ENCODE data around the gene ID2. TPM values are rescaled to one million over a fixed set of nuclear protein-coding genes. Genes with fewer than 3 reads are reported as not detected.

Gene ID2
- total RNA-seq, 1 donor from 2014 or later = 13.6 TPM

- Mint-ChIP-seq H3K27ac (ENCODE audit: unreplicated experiment) (peak overlapping the region; percentile 22), H3K4me1 (ENCODE audit: low read depth, unreplicated experiment) (peaks cover 15% of the 10 kb centered on the region), H3K9me3 (ENCODE audit: unreplicated experiment) (peaks cover 7% of the 10 kb centered on the region), H3K27me3 (ENCODE audit: low read depth, unreplicated experiment) (peaks cover 20% of the 10 kb centered on the region), H3K36me3 (ENCODE audit: low read depth, unreplicated experiment) (peaks cover 1% of the 10 kb centered on the region), H3K4me3 (ENCODE audit: unreplicated experiment) (peak overlapping the region; percentile 75)
- TF ChIP-seq EZH2 (IDR thresholded peaks at IDR 0.05; ENCODE audit: insufficient read depth, low read length) (no peak), CTCF (IDR thresholded peaks at IDR 0.05; ENCODE audit: insufficient read depth, low read depth, low read length) (no peak)
- Histone ChIP-seq H3K4me3 (ENCODE audit: insufficient read depth, low read depth, low read length) (peak overlapping the region; percentile 59), H3K9ac (ENCODE audit: low read length) (peak overlapping the region; percentile 93), H3K79me2 (ENCODE audit: insufficient read depth, low read length) (peaks cover 22% of the 10 kb centered on the region), H3K27me3 (ENCODE audit: insufficient read depth, low read length) (no peaks in the 10 kb centered on the region), H3K9me3 (ENCODE audit: insufficient read depth, low read depth, low read length) (peaks cover 3% of the 10 kb centered on the region), H2AFZ (ENCODE audit: low read depth, low read length) (peak overlapping the region; percentile 32), H4K20me1 (ENCODE audit: insufficient read depth, low read length) (peaks cover 20% of the 10 kb centered on the region), H3K27ac (ENCODE audit: low read depth, low read length) (peak overlapping the region; percentile 93), H3K4me2 (ENCODE audit: low read length) (peak overlapping the region; percentile 88), H3K36me3 (ENCODE audit: insufficient read depth, low read length) (no peaks in the 10 kb centered on the region), H3K4me1 (ENCODE audit: insufficient read depth, low read length) (peaks cover 40% of the 10 kb centered on the region)
- no peak for DNase-seq (ENCODE audit: low read depth)
- FAIRE-seq = no peak
These were observed 2.4 kb upstream of the ID2 start for GRCh38 chr2:8679567-8679826.

GRCh38 chr2:8679827-8680731 lies 1.8 kb upstream of the ID2 start:
- H3K79me2 ChIP-seq (ENCODE audit: insufficient read depth, low read length) = peaks cover 25% of the 10 kb centered on the region
- H3K27me3 Mint-ChIP-seq (ENCODE audit: low read depth, unreplicated experiment) = peaks cover 19% of the 10 kb centered on the region
- H3K27ac Mint-ChIP-seq (ENCODE audit: unreplicated experiment) = peak overlapping the region; percentile 10
- DNase-seq (ENCODE audit: low read depth) (peak; percentile 66), FAIRE-seq (no peak)
- peak overlapping the region; percentile 59 for H3K4me3 ChIP-seq (ENCODE audit: insufficient read depth, low read depth, low read length)
- peaks cover 4% of the 10 kb centered on the region for H3K9me3 Mint-ChIP-seq (ENCODE audit: unreplicated experiment)
- H3K9ac ChIP-seq (ENCODE audit: low read length) = peak overlapping the region; percentile 93
- peak overlapping the region; percentile 44 for H2AFZ ChIP-seq (ENCODE audit: low read depth, low read length)
- H3K36me3 Mint-ChIP-seq (ENCODE audit: low read depth, unreplicated experiment) = peaks cover 1% of the 10 kb centered on the region
- H3K4me1 ChIP-seq (ENCODE audit: insufficient read depth, low read length) = peaks cover 45% of the 10 kb centered on the region
- peak overlapping the region; percentile 75 for H3K4me3 Mint-ChIP-seq (ENCODE audit: unreplicated experiment)
- H3K9me3 ChIP-seq (ENCODE audit: insufficient read depth, low read depth, low read length) = no peaks in the 10 kb centered on the region
- no peaks in the 10 kb centered on the region for H3K27me3 ChIP-seq (ENCODE audit: insufficient read depth, low read length)
- TF ChIP-seq EZH2 (IDR thresholded peaks at IDR 0.05; ENCODE audit: insufficient read depth, low read length) = no peak
- no peak for TF ChIP-seq CTCF (IDR thresholded peaks at IDR 0.05; ENCODE audit: insufficient read depth, low read depth, low read length)
- no peaks in the 10 kb centered on the region for H3K36me3 ChIP-seq (ENCODE audit: insufficient read depth, low read length)
- H3K4me2 ChIP-seq (ENCODE audit: low read length) = peak overlapping the region; percentile 88
- H4K20me1 ChIP-seq (ENCODE audit: insufficient read depth, low read length) = peaks cover 24% of the 10 kb centered on the region
- H3K27ac ChIP-seq (ENCODE audit: low read depth, low read length) = peak overlapping the region; percentile 93
- H3K4me1 Mint-ChIP-seq (ENCODE audit: low read depth, unreplicated experiment) = peaks cover 16% of the 10 kb centered on the region
